GM18505 (cell line): ENCODE results near the gene MRPL16.
"Not testable (repeated sequence)": the region's sequence is repeated elsewhere in the genome, so short reads cannot be mapped to it uniquely, and the experiment has no call there.

Experiments
- ATAC-seq: cut with Tn5 transposase; IDR thresholded peaks from one replicate; pipeline ENCODE4 v1.9.1; 2021; ENCODE audit not compliant: unreplicated experiment
- POLR2A ChIP-seq: IDR thresholded peaks from 4 replicates; pipeline ENCODE4 v1.6.1; 2011; ENCODE audit warnings: borderline replicate concordance; ENCODE audit not compliant: insufficient read depth, insufficient read length; ENCODE audit errors: extremely low read depth

The MRPL16 gene

GRCh38 chr11:59833602-59834001 lies 23.0 kb upstream of the MRPL16 start:
- TF ChIP-seq POLR2A = no peak
- ATAC-seq = no peak

GRCh38 chr11:59829358-59829757 lies 18.8 kb upstream of the MRPL16 start:
- ATAC-seq = no peak
- no peak for TF ChIP-seq POLR2A

- peak; percentile 78 for ATAC-seq
- no peak for TF ChIP-seq POLR2A
Measured at GRCh38 chr11:59822989-59823566, 12.5 kb upstream of the MRPL16 start.

GRCh38 chr11:59818572-59818971 lies 8.0 kb upstream of the MRPL16 start:
- ATAC-seq = no peak
- no peak for TF ChIP-seq POLR2A

- not testable (repeated sequence) for ATAC-seq
Measured at GRCh38 chr11:59816434-59816833, 5.9 kb upstream of the MRPL16 start.

- no peak for TF ChIP-seq POLR2A
- ATAC-seq = no peak
Measured at GRCh38 chr11:59815754-59816153, 5.2 kb upstream of the MRPL16 start.

GRCh38 chr11:59814021-59814420 lies 3.4 kb upstream of the MRPL16 start:
- no peak for TF ChIP-seq POLR2A
- ATAC-seq = no peak

GRCh38 chr11:59813364-59813763 lies 2.8 kb upstream of the MRPL16 start:
- no peak for TF ChIP-seq POLR2A
- no peak for ATAC-seq

- no peak for ATAC-seq
- no peak for TF ChIP-seq POLR2A
Measured at GRCh38 chr11:59812220-59812619, 1.6 kb upstream of the MRPL16 start.

- no peak for ATAC-seq
- TF ChIP-seq POLR2A = no peak
Measured at GRCh38 chr11:59810911-59811259, 307 bp upstream of the MRPL16 start.

- no peak for TF ChIP-seq POLR2A
- ATAC-seq = no peak
Measured at GRCh38 chr11:59807047-59807610, 3.4 kb downstream of the MRPL16 start.

GRCh38 chr11:59804061-59804460 lies 6.5 kb downstream of the MRPL16 start:
- ATAC-seq = no peak
- no peak for TF ChIP-seq POLR2A

GRCh38 chr11:59802639-59803176 lies 7.9 kb downstream of the MRPL16 start:
- no peak for TF ChIP-seq POLR2A

GRCh38 chr11:59801981-59802638 lies 8.5 kb downstream of the MRPL16 start:
- ATAC-seq = no peak
- TF ChIP-seq POLR2A = no peak

More at GRCh38 chr11:59802639-59803176, 7.9 kb downstream of the MRPL16 start:
- ATAC-seq = no peak
